SK-N-SH treated with all-trans-retinoic acid at 6 μM for 48 hours (cell line): ENCODE results near the gene ABCB8.

Experiments used
- ATAC-seq: fragments of 200-7000 bp; cut with Tn5 transposase; 3 replicates; pipeline ENCODE4 v1.9.1; 2020; ENCODE audit warnings: mild to moderate bottlenecking, moderate library complexity
- ARNTL ChIP-seq: fragments of 450-650 bp; formaldehyde crosslinking; IDR thresholded peaks from 2 replicates; pipeline ENCODE4 v1.5.0; 2020; ENCODE audit warnings: low read depth, mild to moderate bottlenecking, moderate library complexity, borderline replicate concordance
- BACH2 ChIP-seq: fragments of 250-450 bp; sonication (Bioruptor Pico); IDR thresholded peaks from 2 replicates; pipeline ENCODE4 v1.9.0; 2021; ENCODE audit warnings: mild to moderate bottlenecking, borderline replicate concordance
- CSDC2 ChIP-seq: fragments of 250-450 bp; sonication (Bioruptor Pico); IDR thresholded peaks from 2 replicates; pipeline ENCODE4 v1.5.0; 2020; ENCODE audit warnings: mild to moderate bottlenecking, moderate library complexity
- CSRNP3 ChIP-seq: fragments of 250-450 bp; sonication (Bioruptor Pico); IDR thresholded peaks from 2 replicates; pipeline ENCODE4 v1.5.1; 2021; ENCODE audit warnings: mild to moderate bottlenecking, moderate library complexity
- GLIS3 ChIP-seq: fragments of 250-450 bp; sonication (Bioruptor Pico); IDR thresholded peaks from 2 replicates; pipeline ENCODE4 v1.5.0; 2020; ENCODE audit warnings: mild to moderate bottlenecking, moderate library complexity
- ISL1 ChIP-seq: fragments of 250-450 bp; sonication (Bioruptor Pico); IDR thresholded peaks from 2 replicates; pipeline ENCODE4 v2.1.2; 2022; ENCODE audit warnings: mild to moderate bottlenecking, moderate library complexity
- PATZ1 ChIP-seq: fragments of 250-450 bp; sonication (Bioruptor Pico); IDR thresholded peaks from 2 replicates; pipeline ENCODE4 v1.8.0; 2020; ENCODE audit warnings: mild to moderate bottlenecking, moderate library complexity, borderline replicate concordance
- POU6F1 ChIP-seq: fragments of 250-450 bp; sonication (Bioruptor Pico); IDR thresholded peaks from 2 replicates; pipeline ENCODE4 v1.8.0; 2021; ENCODE audit warnings: low read depth, mild to moderate bottlenecking, moderate library complexity, borderline replicate concordance
- PPARA ChIP-seq: fragments of 250-450 bp; sonication (Bioruptor Pico); IDR thresholded peaks from 2 replicates; pipeline ENCODE4 v1.5.0; 2020; ENCODE audit warnings: mild to moderate bottlenecking, borderline replicate concordance
- SNAI2 ChIP-seq: fragments of 250-450 bp; sonication (Bioruptor Pico); IDR thresholded peaks from 2 replicates; pipeline ENCODE4 v1.5.0; 2020; ENCODE audit warnings: mild to moderate bottlenecking, moderate library complexity
- ZC3H10 ChIP-seq: fragments of 250-450 bp; sonication (Bioruptor Pico); IDR thresholded peaks from 2 replicates; pipeline ENCODE4 v1.5.1; 2021; ENCODE audit warnings: mild to moderate bottlenecking, moderate library complexity
- ZFP3 ChIP-seq: fragments of 250-450 bp; sonication (Bioruptor Pico); IDR thresholded peaks from 2 replicates; pipeline ENCODE4 v1.5.0; 2020; ENCODE audit warnings: mild to moderate bottlenecking, moderate library complexity
- ZFP30 ChIP-seq: fragments of 450-650 bp; formaldehyde crosslinking; IDR thresholded peaks from 2 replicates; pipeline ENCODE4 v1.5.0; 2022; ENCODE audit warnings: mild to moderate bottlenecking, moderate library complexity
- ZNF565 ChIP-seq: fragments of 450-650 bp; formaldehyde crosslinking; conservative IDR thresholded peaks from 2 replicates; pipeline ENCODE4 v1.5.0; 2020; ENCODE audit warnings: low read depth, mild to moderate bottlenecking, moderate library complexity
- ZNF8 ChIP-seq: fragments of 450-650 bp; formaldehyde crosslinking; IDR thresholded peaks from 2 replicates; pipeline ENCODE4 v1.5.0; 2020; ENCODE audit warnings: mild to moderate bottlenecking, moderate library complexity
- TF ChIP-seq, protein P1 (sequence below): fragments of 250-450 bp; sonication (Bioruptor Pico); IDR thresholded peaks from 2 replicates; pipeline ENCODE4 v1.5.0; 2020; ENCODE audit warnings: mild to moderate bottlenecking, moderate library complexity

Gene ABCB8

DNA sequence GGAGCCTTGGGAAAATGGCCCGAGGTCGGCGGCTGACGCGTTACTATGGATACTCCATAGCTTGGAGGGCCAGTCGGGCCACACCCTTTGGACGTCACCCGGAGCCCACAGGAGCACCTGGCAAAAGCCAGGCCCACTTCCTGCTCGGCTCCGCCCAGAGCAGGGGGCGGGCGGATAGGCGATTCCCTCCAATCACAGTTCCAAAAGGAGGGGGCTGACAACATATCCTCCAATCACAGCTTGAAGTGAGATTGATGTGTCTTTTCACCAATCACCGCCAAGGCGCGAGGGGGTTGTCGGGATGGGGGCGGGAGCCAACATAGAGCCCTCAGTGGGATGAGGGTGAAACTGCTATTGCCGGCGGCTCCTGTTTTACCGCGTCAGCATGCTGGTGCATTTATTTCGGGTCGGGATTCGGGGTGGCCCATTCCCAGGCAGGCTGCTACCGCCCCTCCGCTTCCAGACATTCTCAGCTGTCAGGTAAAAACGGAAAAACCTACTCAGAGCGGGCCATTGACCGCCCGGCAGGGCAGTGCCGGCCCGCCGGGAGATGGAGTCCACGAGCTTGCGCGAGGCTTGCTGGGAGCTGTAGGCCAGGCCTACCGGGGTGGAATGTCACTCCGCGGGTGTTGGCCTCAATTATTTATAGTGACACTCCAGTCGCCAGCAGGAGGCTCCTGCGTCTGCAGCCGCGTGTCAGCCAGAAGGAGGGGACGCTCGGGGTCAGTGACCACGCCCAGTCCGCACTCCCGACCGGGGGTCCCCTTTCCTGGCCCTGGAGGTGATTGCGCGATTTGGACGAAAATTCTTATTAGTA lies at the start of gene ABCB8:
Gene ABCB8, plus strand, starts transcription at position 320 of the 817 bp plus-strand sequence. Its CDS starts 66 bp downstream, at position 386.
- peak; percentile 96 for ATAC-seq

GRCh38 chr7:150979713-150980390 lies 48.4 kb upstream of the ABCB8 start:
- TF ChIP-seq PPARA (no peak), ZNF565 (CRISPR knock-in tag) (no peak), ZFP30 (CRISPR knock-in tag) (no peak), CSRNP3 (CRISPR knock-in tag) (no peak), SNAI2 (CRISPR knock-in tag) (no peak), GLIS3 (no peak)
- no peak for ATAC-seq

More for the DNA sequence above, at the start of gene ABCB8:
- TF ChIP-seq POU6F1 (CRISPR knock-in tag) (no peak), ZNF8 (CRISPR knock-in tag) (no peak), CSDC2 (CRISPR knock-in tag) (no peak)
- TF ChIP-seq, protein P1, sequence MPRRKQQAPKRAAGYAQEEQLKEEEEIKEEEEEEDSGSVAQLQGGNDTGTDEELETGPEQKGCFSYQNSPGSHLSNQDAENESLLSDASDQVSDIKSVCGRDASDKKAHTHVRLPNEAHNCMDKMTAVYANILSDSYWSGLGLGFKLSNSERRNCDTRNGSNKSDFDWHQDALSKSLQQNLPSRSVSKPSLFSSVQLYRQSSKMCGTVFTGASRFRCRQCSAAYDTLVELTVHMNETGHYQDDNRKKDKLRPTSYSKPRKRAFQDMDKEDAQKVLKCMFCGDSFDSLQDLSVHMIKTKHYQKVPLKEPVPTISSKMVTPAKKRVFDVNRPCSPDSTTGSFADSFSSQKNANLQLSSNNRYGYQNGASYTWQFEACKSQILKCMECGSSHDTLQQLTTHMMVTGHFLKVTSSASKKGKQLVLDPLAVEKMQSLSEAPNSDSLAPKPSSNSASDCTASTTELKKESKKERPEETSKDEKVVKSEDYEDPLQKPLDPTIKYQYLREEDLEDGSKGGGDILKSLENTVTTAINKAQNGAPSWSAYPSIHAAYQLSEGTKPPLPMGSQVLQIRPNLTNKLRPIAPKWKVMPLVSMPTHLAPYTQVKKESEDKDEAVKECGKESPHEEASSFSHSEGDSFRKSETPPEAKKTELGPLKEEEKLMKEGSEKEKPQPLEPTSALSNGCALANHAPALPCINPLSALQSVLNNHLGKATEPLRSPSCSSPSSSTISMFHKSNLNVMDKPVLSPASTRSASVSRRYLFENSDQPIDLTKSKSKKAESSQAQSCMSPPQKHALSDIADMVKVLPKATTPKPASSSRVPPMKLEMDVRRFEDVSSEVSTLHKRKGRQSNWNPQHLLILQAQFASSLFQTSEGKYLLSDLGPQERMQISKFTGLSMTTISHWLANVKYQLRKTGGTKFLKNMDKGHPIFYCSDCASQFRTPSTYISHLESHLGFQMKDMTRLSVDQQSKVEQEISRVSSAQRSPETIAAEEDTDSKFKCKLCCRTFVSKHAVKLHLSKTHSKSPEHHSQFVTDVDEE (CRISPR knock-in tag) = 0 out of 2 replicates have a peak, but pooled peaks have one; percentile 80

DNA sequence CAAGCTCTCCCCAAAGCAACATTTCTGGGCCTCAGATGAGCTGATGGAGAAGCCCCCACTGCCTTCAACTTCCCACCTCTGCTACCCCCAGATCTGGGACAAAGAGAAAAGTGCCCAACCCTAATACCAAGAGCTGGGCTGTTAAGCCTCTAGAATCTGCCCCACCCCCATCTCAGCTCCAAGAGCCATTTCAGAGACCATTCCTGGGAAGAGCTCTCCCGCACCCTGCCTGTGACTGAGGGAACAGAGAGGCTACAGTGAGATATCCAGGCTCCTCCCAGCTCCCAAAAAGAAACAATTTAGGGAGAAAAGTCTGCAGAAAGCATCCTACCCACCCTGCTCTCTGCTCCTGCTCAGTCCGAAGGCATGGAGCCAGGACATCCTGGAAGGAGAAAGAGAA lies 47.6 kb upstream of the ABCB8 start:
- no peak for ATAC-seq
- no peak for TF ChIP-seq ISL1 (CRISPR knock-in tag)
- TF ChIP-seq ZC3H10 = no peak
- TF ChIP-seq ZFP3 (CRISPR knock-in tag) = no peak
- no peak for TF ChIP-seq BACH2 (CRISPR knock-in tag)
- TF ChIP-seq ARNTL (CRISPR knock-in tag) = no peak
- TF ChIP-seq, protein P1 (CRISPR knock-in tag) = no peak
- no peak for TF ChIP-seq GLIS3
- no peak for TF ChIP-seq PATZ1 (CRISPR knock-in tag)
- TF ChIP-seq ZNF8 (CRISPR knock-in tag) = no peak
- no peak for TF ChIP-seq ZNF565 (CRISPR knock-in tag)
- no peak for TF ChIP-seq POU6F1 (CRISPR knock-in tag)
- TF ChIP-seq, all 23 proteins: peak for 0
